Measurements from ENCODE around the gene NDUFA7. TPM values are rescaled to one million over a fixed set of nuclear protein-coding genes. Genes with fewer than 3 reads are reported as not detected.

Gene NDUFA7
- total and polyA plus RNA-seq, 12 donors, result 5.3 to 502 (median 78.2) TPM

- TF ChIP-seq POLR2A (IDR thresholded peaks at IDR 0.05) (peak in 1 of 2 donors; percentile 10), CTCF (IDR thresholded peaks at IDR 0.05) (no peak)
- DNase-seq, result peak; percentile 75 to 93 (median 89)
- intact Hi-C loops (cut with DNase I), result no loop called here
- Histone ChIP-seq H3K27ac (peak overlapping the region in 3 of 5 donors; percentile 74 to 88 (median 76)), H3K4me1 (replicated peaks in 1 of 2) (peaks cover 31 to 42% of the 10 kb centered on the region in 2 donors), H3K4me3 (peak overlapping the region in 1 of 4 donors; percentile 12), H3K36me3 (replicated peaks in 1 of 2) (peaks cover 0 to 2% of the 10 kb centered on the region in 2 donors), H3K9me3 (replicated peaks in 1 of 3) (no peaks in the 10 kb centered on the region), H3K27me3 (no peaks in the 10 kb centered on the region)
- WGBS, 4 donors, result 20 to 48% (median 23%) methylated on average over 10 to 23 of the region's 23 CpGs
Measured at GRCh38 chr19:8367327-8368001, 46.3 kb upstream of the NDUFA7 start.

GRCh38 chr19:8366961-8367326 lies 45.8 kb upstream of the NDUFA7 start:
- no peaks in the 10 kb centered on the region for H3K9me3 ChIP-seq (replicated peaks in 1 of 3)
- H3K27me3 ChIP-seq, result no peaks in the 10 kb centered on the region
- no peaks in the 10 kb centered on the region for H3K36me3 ChIP-seq (replicated peaks in 1 of 2)
- WGBS, 4 donors, result 59 to 77% (median 69%) methylated on average over 4 to 13 of the region's 13 CpGs
- TF ChIP-seq POLR2A (IDR thresholded peaks at IDR 0.05) (no peak), CTCF (IDR thresholded peaks at IDR 0.05) (no peak)
- H3K27ac ChIP-seq, result peak overlapping the region in 3 of 5 donors; percentile 74 to 88 (median 76)
- DNase-seq, result peak in 2 of 7 donors; percentile 53 to 67
- peak overlapping the region in 1 of 4 donors; percentile 12 for H3K4me3 ChIP-seq
- intact Hi-C loops (cut with DNase I), result no loop called here
- H3K4me1 ChIP-seq (replicated peaks in 1 of 2), result peaks cover 36 to 45% of the 10 kb centered on the region in 2 donors

- DNase-seq, result no peak
- WGBS, 4 donors, result 88 to 98% (median 97%) methylated on average over 11 of the region's 11 CpGs
- Histone ChIP-seq H3K27me3 (no peaks in the 10 kb centered on the region), H3K36me3 (replicated peaks in 1 of 2) (no peaks in the 10 kb centered on the region), H3K4me1 (replicated peaks in 1 of 2) (peaks cover 42 to 45% of the 10 kb centered on the region in 2 donors), H3K27ac (peak overlapping the region in 2 of 5 donors; percentile 76 to 88), H3K4me3 (peak overlapping the region in 1 of 4 donors; percentile 12), H3K9me3 (replicated peaks in 1 of 3) (no peaks in the 10 kb centered on the region)
- intact Hi-C loops (cut with DNase I), result no loop called here
- TF ChIP-seq POLR2A (IDR thresholded peaks at IDR 0.05) (no peak), CTCF (IDR thresholded peaks at IDR 0.05) (no peak)
Measured at GRCh38 chr19:8366121-8366581, 45.0 kb upstream of the NDUFA7 start.

GRCh38 chr19:8363803-8364771 lies 42.9 kb upstream of the NDUFA7 start, which contains the start of gene ANGPTL4:
TSS of gene ANGPTL4 (plus strand) at chr19:8364155. CDS start at chr19:8364322, 167 bp downstream.
- Histone ChIP-seq H3K9me3 (replicated peaks in 1 of 3) (no peaks in the 10 kb centered on the region), H3K27ac (peak within 1 kb of the TSS; percentile 25 to 95 (median 70)), H3K4me3 (peak within 1 kb of the TSS in 3 of 4 donors; percentile 11 to 53 (median 11)), H3K27me3 (no peaks in the 10 kb centered on the region), H3K4me1 (replicated peaks in 1 of 2) (peaks cover 38 to 45% of the 10 kb centered on the region in 2 donors), H3K36me3 (replicated peaks in 1 of 2) (no peaks in the 10 kb centered on the region)
- WGBS, 4 donors, result 0 to 2% (median 1%) methylated on average over 6 to 81 of the region's 81 CpGs
- DNase-seq, result peak; percentile 51 to 81 (median 72)
- TF ChIP-seq CTCF (IDR thresholded peaks at IDR 0.05) (peak in 5 of 6 experiments; percentile 10 to 30 (median 21)), POLR2A (IDR thresholded peaks at IDR 0.05) (peak; percentile 57 to 81)
- intact Hi-C loops (cut with DNase I), result no loop called here

All from adrenal gland (tissue), 12 donors.